HL-60/S4 treated with retinoic acid at 250 ng/mL for 4 days and 3 days (cell line): ENCODE measurements around the gene FCGR2B.

Experiments
- in situ Hi-C: fragments of 300-500 bp; cut with MboI; formaldehyde crosslinking; loops from 2 replicates; pipeline ENCODE4 v1.7.0; 2022; ENCODE audit warnings: low sequenced_read_pairs

Gene FCGR2B

GRCh38 chr1:161705537-161705936 is 42.6 kb downstream of the FCGR2B start:
- in situ Hi-C loops = no loop called here

GRCh38 chr1:161706113-161706481 is 43.2 kb downstream of the FCGR2B start:
- in situ Hi-C loops = no loop called here

DNA sequence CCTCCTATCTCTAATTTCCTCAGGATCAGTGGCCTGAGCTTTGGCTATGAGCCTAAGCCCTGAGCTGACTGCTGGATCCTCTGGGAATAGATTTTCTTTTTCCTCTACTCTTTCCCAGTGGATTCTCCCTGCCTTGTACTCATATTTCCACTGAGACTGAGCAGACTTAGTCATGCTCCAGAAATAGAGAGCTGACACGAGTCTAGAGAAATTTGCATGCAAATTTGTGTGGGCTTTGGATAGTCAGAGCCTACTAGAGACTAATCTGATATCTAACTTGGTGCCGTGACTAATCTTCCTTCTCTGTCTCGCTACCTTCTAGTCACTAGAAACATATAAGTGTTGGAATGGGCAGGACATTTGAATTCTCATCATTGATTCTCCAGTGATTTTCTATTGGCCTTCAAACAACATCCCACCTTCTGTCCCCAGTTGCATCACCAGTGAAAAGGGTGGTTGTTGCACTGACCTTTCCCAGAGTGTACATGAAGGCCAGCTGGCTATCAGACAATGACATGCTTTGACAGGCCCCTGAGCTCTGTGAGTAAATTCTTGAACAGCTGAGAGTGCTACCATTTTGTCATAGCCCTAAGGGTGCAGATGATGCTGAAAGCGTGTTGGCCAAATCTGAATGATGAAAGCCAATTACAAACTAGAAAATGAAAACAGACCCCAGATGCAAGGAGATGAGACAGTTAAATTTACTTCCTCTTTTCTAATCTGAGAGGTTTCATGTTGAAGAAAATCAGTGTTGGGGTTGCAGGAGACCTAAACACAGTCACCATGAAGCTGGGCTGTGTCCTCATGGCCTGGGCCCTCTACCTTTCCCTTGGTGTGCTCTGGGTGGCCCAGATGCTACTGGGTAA is 43.8 kb downstream of the FCGR2B start, which contains the start of gene FCRLA:
Gene FCRLA (plus strand): TSS at position 748 of the 866 bp plus-strand sequence. CDS start 36 bp downstream, at position 784.
- in situ Hi-C loops = no loop called here

DNA sequence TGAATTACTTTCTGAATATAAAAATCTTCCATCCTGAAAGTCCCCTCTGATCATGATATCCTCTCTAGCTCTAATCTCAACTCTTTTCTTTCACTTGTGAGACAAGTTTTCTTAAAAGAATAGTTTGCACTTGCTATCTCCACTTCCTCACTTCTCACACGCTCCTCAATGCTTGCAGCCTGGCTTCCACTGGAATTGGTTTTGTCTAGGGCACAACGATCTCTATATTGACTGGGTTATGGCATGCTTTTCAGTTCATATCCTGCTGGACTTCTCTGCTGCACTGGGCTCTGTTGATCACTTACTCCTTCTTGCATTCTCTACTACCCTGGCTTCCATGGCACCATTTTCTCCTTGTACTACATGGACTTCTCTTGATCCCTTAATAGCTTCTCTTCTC is 44.6 kb downstream of the FCGR2B start:
- in situ Hi-C loops = no loop called here

DNA sequence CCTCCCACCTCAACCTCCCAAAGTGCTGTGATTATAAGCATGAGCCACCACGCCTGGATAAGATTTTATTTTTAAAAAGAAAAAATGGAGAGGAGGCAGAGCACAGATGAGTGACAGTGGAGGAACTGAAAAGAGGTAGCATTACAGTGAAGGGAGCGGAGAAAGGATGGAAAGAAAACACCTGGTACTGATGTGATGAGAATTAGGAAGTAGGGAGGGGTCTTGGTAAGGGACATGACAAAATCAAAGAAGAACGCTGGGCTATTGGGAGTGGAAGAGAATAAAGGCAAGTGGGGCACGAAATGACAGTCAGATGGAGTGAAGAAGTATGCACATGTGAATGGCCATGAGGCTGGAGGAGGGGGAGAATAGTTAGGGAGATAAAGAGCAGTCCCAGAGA is 46.4 kb downstream of the FCGR2B start:
- in situ Hi-C loops = no loop called here

- in situ Hi-C loops = no loop called here
These were observed 47.6 kb downstream of the FCGR2B start for GRCh38 chr1:161710560-161710959.

- in situ Hi-C loops = no loop called here
These were observed 55.8 kb downstream of the FCGR2B start for GRCh38 chr1:161718559-161719324.

DNA sequence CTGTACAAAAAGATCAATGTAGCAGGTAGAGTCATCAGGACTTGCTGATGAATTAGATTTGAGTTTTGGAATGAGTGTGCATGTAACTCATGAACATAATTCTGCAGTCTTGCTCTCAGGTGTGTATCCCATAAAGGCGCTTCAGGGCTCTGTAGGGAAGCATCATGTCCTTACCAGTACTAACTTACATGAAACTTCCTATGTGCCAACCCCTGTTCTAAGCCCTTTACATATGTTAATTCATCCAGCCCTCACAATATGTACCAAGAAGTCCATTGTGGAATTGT is 56.3 kb downstream of the FCGR2B start:
- in situ Hi-C loops = no loop called here

GRCh38 chr1:161720422-161720821 is 57.5 kb downstream of the FCGR2B start:
- in situ Hi-C loops = no loop called here

DNA sequence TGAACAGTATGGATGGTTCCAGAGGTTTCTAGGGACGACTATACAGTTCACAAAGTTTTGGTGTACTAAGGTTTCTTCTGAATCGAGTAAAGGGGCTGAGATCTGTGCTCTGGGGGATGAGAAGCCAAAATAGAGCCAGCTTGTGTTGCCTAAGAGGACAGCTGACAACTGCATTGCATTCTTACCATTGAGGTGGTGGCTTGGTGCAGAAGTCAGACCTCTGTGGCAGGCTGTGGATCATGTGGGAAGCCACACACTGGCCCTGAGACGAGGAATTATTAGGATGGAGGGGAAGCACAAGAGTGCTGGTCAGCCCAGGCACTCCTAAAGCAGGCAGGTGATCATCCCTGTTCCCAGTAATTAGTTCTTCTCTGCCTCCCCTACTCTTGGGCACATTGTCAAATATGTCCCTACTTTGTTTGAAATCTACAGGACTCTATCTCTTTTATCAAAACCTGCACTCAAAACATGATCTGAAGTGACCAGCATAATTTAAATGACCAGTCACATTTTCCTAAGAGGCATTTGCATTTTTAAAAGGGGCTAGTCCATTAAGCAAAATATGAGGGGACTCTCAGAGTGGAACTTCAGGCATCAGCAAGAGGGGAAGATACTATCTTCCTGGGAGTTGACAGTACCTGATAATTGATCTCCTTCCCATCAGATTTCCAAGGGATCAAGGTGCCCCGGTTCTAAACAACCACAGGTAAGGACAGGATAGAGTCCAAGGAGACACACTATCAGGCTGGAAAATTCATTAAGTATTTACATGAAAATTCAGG is 58.2 kb downstream of the FCGR2B start, which contains the start of gene FCRLB:
Gene FCRLB (plus strand): TSS at position 589 of the 782 bp plus-strand sequence. CDS start 1,129 bp downstream, outside the sequence.
- in situ Hi-C loops = no loop called here

DNA sequence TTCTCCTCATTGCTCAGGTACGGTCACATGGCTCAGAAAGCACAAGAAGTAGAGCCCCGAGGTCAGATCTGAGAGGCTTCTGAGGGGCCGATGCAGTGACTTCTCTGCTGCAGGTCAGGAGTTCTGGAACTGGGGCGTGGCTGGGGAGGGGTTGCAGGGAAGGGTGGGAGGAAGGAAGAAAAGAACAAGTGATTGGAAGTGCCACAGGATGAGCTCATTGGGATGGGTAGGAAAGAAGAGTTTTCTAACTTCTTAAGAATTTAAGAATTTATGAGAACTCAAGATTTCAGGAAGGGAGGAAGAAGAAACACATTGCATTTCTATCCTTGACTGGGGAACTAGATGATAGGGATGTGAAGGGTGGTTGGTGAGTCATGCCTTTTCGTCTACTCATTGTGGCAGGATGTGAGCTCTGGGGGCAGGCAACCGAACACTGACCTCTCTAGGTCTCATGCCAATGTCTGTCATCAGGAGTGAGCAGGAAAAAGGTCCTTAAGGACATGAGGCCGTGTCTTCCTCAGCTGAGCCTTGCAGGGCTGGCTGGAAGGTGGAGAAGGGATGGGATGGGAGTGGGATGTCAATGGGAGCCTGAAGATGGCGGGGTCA is 58.9 kb downstream of the FCGR2B start:
- in situ Hi-C loops = no loop called here

- in situ Hi-C loops = no loop called here
These were observed 59.5 kb downstream of the FCGR2B start for GRCh38 chr1:161722406-161722805.

DNA sequence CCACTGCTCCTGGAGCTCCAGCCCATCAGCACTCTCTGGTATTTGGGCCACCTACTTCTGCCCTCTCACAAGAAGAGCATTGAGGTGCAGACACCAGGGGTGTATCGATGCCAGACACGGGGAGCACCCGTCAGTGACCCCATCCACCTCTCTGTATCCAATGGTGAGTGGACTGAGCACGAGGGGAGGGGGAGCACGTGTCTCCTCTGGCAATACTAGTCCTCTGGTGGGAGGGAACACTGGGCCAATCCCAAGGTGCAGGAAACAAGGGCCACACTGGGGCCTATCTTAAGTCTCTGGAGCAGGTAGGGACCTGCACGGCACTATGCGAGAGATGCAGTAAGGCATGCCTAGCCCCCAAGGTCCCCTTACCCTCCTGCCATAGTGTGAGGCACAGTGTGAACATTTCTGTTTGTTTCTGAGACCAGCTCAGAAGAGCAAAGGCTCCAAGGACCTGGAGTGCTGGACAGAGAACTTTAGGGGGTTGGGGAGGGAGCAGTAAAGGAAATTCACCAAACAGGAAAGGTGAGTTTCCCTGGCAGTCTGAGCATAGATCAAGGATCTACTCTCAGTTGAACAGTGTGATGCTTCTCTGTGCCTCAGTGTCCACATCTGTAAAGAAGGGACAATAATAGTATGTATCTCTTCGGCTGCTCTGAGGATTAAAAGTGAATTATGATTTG is 60.7 kb downstream of the FCGR2B start:
- in situ Hi-C loops = no loop called here

DNA sequence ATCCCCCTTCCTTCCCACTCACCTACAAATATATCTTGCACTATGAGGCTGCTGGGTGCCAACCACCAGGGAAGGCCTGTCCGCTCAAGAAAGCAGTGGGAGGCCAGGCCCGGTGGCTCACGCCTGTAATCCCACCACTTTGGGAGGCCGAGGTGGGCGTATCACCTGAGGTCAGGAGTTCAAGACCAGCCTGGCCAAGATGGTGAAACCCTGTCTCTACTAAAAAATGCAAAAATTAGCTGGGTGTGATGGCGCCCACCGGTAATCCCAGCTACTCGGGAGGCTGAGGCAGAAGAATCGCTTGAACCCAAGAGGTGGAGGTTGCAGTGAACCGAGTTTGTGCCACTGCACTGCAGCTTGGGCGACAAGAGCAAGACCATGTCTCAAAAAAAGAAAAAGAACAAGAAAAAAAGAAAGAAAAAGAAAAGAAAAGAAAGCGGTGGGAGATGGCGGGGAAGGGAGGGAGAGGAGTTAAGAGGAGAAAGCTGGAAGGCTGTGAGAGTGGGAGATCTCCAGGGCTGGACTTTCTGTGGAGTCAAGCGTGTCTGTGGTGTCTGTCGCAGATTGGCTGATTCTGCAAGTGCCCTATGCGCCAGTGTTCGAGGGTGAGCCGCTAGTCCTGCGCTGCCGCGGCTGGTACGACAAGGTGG is 62.4 kb downstream of the FCGR2B start:
- in situ Hi-C loops = loop anchor here (25.0 kb wide), 1 partner anchor 513 kb away; the partner anchor contains the start of genes APOA2, FCER1G and NDUFS2

DNA sequence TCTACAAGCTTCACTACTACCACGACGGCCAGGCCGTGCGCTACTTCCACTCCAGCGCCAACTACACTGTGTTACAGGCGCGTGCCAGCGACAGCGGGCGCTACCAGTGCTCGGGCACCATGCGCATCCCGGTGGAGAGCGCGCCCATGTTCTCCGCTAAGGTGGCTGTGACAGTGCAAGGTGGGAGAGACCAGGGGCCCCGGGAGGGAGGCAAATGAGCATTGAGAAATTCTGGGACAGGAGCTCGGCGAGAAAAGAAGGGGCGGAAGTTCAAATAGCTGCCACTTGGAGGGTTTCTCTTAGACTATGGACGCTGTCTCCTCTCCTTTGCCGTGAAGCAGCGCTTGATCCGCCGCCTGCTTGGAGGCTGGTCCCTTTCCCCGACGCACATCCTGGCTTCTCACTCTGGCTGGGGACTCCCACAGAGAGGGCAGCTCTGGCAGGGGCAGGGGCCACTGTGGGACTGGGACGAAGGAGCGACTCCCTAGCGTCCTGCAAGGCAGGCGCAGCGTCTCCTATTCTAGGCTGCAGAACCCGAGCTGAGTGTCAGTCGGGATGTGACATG is 63.0 kb downstream of the FCGR2B start:
- in situ Hi-C loops = loop anchor here (25.0 kb wide), 1 partner anchor 514 kb away; the partner anchor contains the start of genes APOA2, FCER1G and NDUFS2

- in situ Hi-C loops = loop anchor here (25.0 kb wide), 1 partner anchor 514 kb away; the partner anchor contains the start of genes APOA2, FCER1G and NDUFS2
These were observed 63.7 kb downstream of the FCGR2B start for GRCh38 chr1:161726473-161727255.

- in situ Hi-C loops = loop anchor here (25.0 kb wide), 1 partner anchor 515 kb away; the partner anchor contains the start of genes APOA2, FCER1G and NDUFS2
These were observed 64.4 kb downstream of the FCGR2B start for GRCh38 chr1:161727256-161727924.
